ENCODE measurements around the gene UGT1A1. TPM values are rescaled to one million over a fixed set of nuclear protein-coding genes. Genes with fewer than 3 reads are reported as not detected.

UGT1A1 gene
- total RNA-seq, 2 experiments from 2014 or later, result not detected

Other genes with a start within 250 kb of the UGT1A1 start
- gene USP40, start 193.5 kb upstream of the UGT1A1 start, total RNA-seq, result 10 to 100 TPM; 19.3 to 21.5 TPM
- gene UGT1A8, start 142.6 kb upstream of the UGT1A1 start, total RNA-seq, result not detected
- not detected for gene UGT1A10, start 123.8 kb upstream of the UGT1A1 start, total RNA-seq
- not detected for gene UGT1A9, start 88.4 kb upstream of the UGT1A1 start, total RNA-seq
- not detected for gene UGT1A7, start 78.4 kb upstream of the UGT1A1 start, total RNA-seq
- gene UGT1A6, start 67.4 kb upstream of the UGT1A1 start, total RNA-seq, result not detected
- gene UGT1A5, start 47.4 kb upstream of the UGT1A1 start, total RNA-seq, result not detected
- not detected for gene UGT1A4, start 41.5 kb upstream of the UGT1A1 start, total RNA-seq
- not detected for gene UGT1A3, start 31.2 kb upstream of the UGT1A1 start, total RNA-seq
- not detected for gene MROH2A, start 18.1 kb downstream of the UGT1A1 start, total RNA-seq
- gene HJURP, start 94.3 kb downstream of the UGT1A1 start, total RNA-seq, result 100 to 1,000 TPM in 1 of 2 experiments, 10 to 100 TPM in 1; 98.4 to 102 TPM
- gene TRPM8, start 157.1 kb downstream of the UGT1A1 start, total RNA-seq, result not detected

Measured in activated CD4-positive, alpha-beta memory T cell treated with anti-CD3 and anti-CD28 coated beads for 36 hours (primary cell).